C1 segment of cervical spinal cord (tissue), 14 donors: ENCODE measurements around the gene PGC.
A peak's percentile ranks its signal among the peaks of the same experiment; 100 is the strongest.

Experiments used
- DNase-seq, 14 donors: peaks; one replicate each; lab custom pipeline; 2025; lab: John Stamatoyannopoulos, UW

Gene PGC

GRCh38 chr6:41697861-41698781 is 49.1 kb downstream of the PGC start:
- DNase-seq = peak in 2 of 14 donors; percentile 13 to 45

DNA sequence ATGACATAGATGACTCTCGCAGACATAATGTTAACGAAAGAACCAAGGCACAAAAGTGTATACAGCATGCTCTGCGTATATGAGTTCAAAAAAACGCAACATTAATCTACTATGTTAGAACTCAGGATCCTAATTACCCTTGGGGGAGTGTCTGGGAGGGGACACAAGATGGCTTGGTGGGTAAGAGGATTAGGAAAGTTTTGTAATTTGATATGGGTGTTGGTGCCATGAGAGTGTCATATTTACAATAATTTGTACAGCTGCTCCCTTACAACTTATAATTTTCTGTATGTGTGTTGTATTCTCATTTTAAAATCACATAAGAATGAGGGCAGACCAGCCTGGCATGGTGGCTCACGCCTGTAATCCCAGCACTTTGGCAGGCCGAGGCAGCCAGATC is 50.4 kb downstream of the PGC start:
- no peak for DNase-seq

- DNase-seq = peak in 3 of 14 donors; percentile 20 to 47 (median 41)
These were observed 51.4 kb downstream of the PGC start for GRCh38 chr6:41695825-41696224.

DNA sequence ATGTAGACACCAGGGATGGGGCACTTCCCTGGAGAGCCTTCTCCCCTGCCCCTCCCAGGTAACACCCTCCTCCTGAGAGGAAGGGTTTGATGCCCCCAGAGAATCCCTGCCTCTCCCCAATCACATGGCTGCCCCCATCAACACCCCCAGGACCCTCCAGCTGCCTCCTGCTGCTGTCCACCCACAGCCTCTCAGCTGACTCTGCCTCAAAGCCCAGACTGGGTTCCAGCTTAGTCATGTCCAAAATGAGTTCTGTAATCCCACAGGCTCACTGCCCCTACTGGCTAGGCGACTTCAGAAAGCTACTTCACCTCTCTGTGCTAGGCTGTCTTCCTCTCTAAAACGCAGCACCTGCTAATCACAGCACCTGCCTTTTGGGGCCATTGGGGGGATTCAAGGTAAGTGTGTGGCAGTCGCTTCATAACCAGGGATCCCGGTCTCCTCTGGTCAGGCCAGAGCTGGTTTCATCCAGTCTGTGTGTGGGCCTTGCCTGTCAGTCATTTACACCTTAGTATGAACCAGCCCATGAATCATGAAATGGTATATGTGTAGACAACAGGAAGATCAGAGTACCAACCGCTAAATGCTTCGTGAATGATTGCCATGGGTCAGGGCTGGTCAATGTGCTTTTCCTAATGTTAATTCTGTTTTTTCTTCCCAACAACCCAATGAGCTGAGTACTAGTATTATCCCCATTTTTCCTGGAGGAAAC is 52.2 kb downstream of the PGC start:
- peak in 1 of 14 donors; percentile 52 for DNase-seq

DNA sequence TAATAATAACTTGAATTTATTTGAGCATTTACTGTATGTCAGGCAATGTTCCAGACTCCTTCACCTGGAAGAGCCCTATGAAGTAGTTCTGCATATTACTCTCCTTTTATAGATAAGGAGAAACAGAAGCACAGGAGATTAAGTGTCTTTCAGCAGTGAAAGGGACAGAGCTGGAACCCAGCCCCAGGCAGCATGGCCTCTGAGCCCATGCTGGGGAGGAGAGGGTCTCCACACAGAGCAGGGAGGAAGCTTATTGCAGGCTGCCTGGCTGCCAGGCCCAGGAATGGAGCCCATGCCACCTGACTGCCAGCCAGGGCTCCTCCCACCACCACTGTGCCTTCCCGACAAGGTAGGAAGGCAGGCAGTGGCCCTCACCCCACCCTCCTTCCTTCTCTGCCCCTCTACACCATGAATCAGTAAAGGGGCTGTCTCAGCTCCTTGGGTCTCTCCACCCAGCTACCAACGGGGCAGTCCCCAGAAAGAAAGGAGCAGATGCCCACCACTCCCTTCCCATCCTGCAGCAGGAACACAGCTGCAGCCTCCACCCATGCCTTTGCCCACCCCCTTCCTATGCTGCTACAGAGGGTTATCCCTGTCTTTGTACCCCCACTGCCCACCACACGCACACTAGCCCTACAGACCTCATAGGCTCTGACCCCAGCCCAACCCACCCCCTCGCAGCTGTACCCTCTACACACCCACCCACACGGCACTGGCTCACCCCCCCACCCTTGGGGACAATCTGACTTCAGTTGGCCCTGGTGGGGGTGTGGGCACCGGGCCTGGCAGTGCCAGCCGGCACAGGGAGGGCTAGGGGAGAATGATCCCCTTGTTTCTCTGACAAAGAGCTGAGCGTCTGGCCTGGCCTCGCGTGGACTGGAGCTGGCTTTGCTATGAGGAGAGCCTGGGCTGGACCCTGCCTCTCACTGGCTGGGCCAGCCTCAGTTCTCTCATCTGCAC is 53.6 kb downstream of the PGC start:
- peak in 12 of 14 donors; percentile 26 to 94 (median 84) for DNase-seq

- DNase-seq = no peak
These were observed 54.5 kb downstream of the PGC start for GRCh38 chr6:41692730-41693129.

DNA sequence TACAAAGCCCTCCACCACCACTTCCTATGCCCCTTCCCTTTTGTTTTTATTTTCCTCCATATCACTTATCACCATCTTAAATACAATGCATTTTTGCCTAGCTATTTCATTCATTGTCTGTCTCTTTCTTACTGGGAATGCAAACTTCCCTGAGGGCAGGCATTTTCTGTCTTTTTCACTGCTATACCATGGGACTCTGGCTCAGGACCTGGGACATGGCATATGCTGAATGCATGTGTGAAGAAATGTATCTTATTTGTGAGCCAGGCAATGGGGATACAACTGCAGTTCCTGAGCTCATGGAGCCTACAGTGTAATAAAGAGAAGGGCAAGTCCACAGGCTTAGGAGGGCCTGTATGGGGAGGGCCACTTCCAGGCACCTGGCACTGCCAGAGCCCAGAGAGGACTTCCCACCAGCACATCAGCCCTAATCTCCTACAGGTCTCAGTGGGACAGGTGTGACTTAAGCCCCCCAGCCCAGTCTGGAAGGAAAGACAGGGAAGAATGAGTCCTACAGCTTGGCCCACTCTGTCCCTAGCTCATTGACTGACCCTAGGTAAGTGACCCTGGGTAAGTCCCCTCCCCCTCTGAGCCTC is 55.0 kb downstream of the PGC start:
- DNase-seq = no peak

GRCh38 chr6:41691426-41692079 is 55.6 kb downstream of the PGC start:
- no peak for DNase-seq

GRCh38 chr6:41690541-41691330 is 56.5 kb downstream of the PGC start:
- DNase-seq = no peak

DNA sequence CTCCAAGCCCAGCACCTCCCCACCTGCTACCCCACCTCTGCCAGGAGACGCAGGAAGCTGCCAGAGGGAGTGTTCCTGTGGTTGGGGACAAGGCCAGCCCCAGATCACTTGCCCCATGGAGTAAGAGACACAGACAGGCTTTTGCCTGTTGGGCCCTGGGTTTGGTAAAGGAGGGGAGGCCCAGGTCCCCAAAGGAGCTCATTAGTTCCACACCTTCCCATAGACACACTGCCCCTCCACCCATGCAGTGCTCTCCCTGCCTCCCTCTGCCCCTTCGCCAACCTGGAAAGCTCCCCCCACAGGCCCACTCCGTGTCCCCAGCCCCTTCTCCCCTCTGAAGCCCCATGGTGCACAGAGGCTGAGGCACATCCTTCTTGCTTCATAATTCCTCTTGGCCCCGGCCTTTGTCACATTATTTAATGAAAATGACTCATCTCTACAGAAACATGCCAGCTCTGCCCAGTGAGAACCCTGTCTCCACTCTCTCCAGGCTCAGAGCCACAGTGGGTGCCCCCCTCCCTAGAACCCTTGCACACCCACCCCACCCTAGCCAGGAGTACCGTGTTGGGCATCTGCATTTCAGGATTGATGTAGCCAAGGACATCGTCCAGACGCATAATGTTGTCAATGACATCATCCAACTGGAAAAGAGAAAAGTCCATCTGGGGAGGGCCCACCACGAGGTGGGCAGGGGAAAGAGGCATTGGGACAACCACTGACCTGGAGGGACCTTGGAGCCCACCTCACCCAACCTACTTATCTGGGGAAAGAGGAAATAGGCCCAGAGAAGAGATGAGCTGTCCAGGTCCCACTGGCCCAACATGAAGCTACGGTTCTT is 57.8 kb downstream of the PGC start:
- DNase-seq = peak in 1 of 14 donors; percentile 35

- no peak for DNase-seq
These were observed 58.8 kb downstream of the PGC start for GRCh38 chr6:41688256-41688965.

DNA sequence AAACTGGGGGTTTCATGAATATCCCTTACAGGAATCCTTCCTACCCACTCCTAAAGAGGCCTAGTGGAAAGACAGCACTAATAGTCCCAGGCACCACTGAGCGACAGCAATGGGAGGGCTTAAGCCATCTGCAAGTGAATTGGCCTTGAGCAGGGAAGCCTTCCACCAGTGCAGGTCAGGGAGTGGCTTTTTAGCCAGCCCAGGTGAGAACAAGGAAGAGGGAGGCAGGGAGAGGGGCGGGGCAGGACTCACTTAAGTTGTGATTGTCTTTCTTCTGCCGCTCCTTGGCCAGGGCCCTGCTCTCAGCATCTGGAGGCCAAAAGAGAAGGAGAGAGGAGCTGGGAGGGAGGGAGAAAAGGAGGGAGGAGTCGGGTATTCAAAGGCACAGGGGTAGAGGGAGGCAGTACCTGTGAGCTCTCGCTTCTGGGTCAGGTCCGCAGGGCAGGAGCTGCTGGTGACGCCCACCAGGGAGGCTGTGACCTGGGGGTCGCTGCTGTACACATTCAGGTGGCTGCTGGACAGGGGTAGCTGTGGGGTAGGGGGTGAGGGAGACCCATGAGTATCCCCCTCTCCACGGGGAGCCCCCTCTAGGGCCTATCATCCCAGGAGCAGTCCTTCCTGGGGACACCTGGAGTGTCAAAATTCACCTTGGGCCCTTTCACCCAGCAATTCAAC is 59.6 kb downstream of the PGC start:
- no peak for DNase-seq
